ENCODE results near the gene B4GALT2. TPM values are rescaled to one million over a fixed set of nuclear protein-coding genes. Genes with fewer than 3 reads are reported as not detected.

B4GALT2 gene
- total RNA-seq, 1 donor from 2014 or later = 84.0 TPM

DNA sequence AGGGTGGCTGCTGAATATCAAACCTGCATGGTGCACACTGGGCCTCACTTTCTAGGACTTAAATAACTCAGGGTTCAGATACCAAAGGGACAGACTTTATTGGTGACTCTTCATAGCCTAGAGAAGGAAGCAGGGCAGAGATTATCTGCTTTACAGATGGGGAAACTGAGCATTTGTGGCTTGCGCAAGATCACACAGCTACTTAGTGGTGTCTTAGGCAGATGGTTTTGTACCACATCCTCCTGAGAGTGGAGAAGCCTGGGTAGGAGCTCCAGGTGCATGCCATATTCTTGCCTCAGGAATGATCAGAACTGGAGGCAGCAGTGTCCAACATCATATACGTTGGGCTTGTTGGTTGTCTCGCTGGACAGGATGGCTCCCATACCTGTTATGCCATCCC lies 16.0 kb upstream of the B4GALT2 start:
- DNase-seq (ENCODE audit: low read depth) (no peak), FAIRE-seq (peak; percentile 43)
- peaks cover 26% of the 10 kb centered on the region for H3K36me3 ChIP-seq (ENCODE audit: control insufficient read depth, insufficient read depth, low read length)
- H3K27me3 ChIP-seq (ENCODE audit: control insufficient read depth, insufficient read depth, low read length) = no peaks in the 10 kb centered on the region
- H3K4me3 ChIP-seq (ENCODE audit: low read depth, low read length) = no peak overlapping the region
- TF ChIP-seq, protein P1, sequence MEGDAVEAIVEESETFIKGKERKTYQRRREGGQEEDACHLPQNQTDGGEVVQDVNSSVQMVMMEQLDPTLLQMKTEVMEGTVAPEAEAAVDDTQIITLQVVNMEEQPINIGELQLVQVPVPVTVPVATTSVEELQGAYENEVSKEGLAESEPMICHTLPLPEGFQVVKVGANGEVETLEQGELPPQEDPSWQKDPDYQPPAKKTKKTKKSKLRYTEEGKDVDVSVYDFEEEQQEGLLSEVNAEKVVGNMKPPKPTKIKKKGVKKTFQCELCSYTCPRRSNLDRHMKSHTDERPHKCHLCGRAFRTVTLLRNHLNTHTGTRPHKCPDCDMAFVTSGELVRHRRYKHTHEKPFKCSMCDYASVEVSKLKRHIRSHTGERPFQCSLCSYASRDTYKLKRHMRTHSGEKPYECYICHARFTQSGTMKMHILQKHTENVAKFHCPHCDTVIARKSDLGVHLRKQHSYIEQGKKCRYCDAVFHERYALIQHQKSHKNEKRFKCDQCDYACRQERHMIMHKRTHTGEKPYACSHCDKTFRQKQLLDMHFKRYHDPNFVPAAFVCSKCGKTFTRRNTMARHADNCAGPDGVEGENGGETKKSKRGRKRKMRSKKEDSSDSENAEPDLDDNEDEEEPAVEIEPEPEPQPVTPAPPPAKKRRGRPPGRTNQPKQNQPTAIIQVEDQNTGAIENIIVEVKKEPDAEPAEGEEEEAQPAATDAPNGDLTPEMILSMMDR (IDR thresholded peaks at IDR 0.05; ENCODE audit: insufficient read depth, low read length, severe bottlenecking) = no peak

DNA sequence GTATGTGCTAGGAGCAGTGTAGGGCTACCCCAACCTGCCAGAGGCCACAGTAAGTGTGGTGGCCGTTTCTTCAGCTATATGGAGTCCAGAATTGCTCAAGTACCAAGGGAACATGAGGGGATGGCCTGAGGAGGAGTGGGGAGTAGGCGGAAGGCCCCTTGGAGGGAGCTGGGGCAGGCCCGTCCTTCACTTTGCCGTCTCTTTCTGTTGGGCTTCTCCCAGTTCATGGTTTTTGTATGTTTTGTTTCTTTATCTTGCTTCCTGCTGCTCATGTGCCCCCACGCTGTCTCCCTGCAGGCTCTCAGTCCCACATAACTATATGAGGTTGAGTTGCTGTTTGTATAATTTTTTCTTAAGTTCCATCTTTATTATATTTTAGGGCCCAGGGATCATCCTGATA lies 15.1 kb upstream of the B4GALT2 start:
- DNase-seq (ENCODE audit: low read depth) (no peak), FAIRE-seq (no peak)
- TF ChIP-seq, protein P1 (IDR thresholded peaks at IDR 0.05; ENCODE audit: insufficient read depth, low read length, severe bottlenecking) = no peak
- Histone ChIP-seq H3K4me3 (ENCODE audit: low read depth, low read length) (no peak overlapping the region), H3K27me3 (ENCODE audit: control insufficient read depth, insufficient read depth, low read length) (no peaks in the 10 kb centered on the region), H3K36me3 (ENCODE audit: control insufficient read depth, insufficient read depth, low read length) (peaks cover 22% of the 10 kb centered on the region)

DNA sequence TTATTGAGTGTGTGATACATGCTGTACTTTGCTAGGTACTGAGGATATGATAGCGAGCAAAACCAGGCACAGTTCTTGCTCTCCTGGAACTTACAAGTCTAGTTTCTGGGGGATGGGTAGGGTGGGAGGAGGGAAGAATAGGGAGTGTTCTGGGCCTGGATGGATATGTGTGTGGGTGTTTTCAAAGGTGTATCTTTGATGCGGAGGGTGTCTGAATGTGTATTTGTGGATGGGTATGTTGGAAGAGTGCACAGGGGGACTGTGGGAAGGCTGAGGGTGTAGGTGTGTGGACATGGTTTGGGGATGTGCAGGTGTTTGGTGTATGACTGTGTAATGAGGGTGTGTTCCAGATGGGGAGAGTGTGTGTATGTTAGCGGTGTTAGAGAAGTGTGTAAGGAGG lies 13.7 kb upstream of the B4GALT2 start:
- H3K36me3 ChIP-seq (ENCODE audit: control insufficient read depth, insufficient read depth, low read length) = peaks cover 20% of the 10 kb centered on the region
- DNase-seq (ENCODE audit: low read depth) (no peak), FAIRE-seq (peak; percentile 84)
- TF ChIP-seq, protein P1 (IDR thresholded peaks at IDR 0.05; ENCODE audit: insufficient read depth, low read length, severe bottlenecking) = no peak
- no peaks in the 10 kb centered on the region for H3K27me3 ChIP-seq (ENCODE audit: control insufficient read depth, insufficient read depth, low read length)
- H3K4me3 ChIP-seq (ENCODE audit: low read depth, low read length) = no peak overlapping the region

DNA sequence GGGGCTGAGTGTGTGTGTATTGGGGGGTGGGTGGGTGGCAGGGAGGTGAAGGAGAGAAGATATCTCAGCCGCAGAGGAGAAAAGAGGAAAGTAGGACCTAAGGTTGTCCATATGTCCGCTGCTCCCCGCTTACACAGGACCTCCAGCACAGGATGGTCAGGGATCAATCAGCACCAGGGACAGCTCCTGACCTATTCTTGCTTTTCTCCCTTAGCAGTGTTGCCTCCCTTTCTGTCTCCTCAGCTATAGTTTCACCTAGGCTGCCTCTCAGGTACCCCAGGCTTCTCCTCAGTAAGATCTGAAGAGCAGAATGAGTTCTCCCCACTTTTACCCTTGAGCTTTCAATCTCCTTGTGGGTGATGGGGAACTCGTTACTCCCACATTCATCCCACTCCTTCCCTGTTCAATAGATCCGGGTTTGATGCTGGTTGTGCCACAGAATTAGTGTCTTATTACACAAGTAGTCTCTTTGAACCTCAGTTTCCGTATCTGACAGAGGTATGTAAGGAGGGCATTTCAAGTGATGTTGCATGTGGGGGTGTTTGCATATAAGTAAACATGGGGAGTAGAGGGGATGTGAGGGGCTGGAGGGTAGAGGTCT lies 10.6 kb upstream of the B4GALT2 start:
- TF ChIP-seq, protein P1 (IDR thresholded peaks at IDR 0.05; ENCODE audit: insufficient read depth, low read length, severe bottlenecking) = no peak
- H3K36me3 ChIP-seq (ENCODE audit: control insufficient read depth, insufficient read depth, low read length) = peaks cover 21% of the 10 kb centered on the region
- DNase-seq (ENCODE audit: low read depth) (no peak), FAIRE-seq (peak; percentile 91)
- H3K27me3 ChIP-seq (ENCODE audit: control insufficient read depth, insufficient read depth, low read length) = no peaks in the 10 kb centered on the region
- H3K4me3 ChIP-seq (ENCODE audit: low read depth, low read length) = no peak overlapping the region

DNA sequence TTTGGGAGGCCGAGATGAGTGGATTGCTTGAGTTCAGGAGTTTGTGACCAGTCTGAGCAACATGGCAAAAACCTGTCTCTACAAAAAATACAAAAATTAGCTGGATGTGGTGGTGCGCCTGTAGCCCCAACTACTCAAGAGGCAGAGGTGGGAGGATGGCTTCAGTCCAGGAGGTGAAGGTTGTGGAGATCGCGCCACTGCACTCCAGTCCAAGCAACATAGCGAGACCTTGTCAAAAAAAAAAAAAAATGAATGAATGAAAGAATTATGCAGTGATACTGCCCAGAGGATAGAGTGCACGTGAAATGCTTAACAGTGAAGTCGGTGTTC lies 9.6 kb upstream of the B4GALT2 start:
- FAIRE-seq = no peak

More for the DNA sequence above, 9.6 kb upstream of the B4GALT2 start:
- H3K27me3 ChIP-seq (ENCODE audit: control insufficient read depth, insufficient read depth, low read length) = no peaks in the 10 kb centered on the region
- TF ChIP-seq, protein P1 (IDR thresholded peaks at IDR 0.05; ENCODE audit: insufficient read depth, low read length, severe bottlenecking) = no peak
- H3K4me3 ChIP-seq (ENCODE audit: low read depth, low read length) = no peak overlapping the region
- H3K36me3 ChIP-seq (ENCODE audit: control insufficient read depth, insufficient read depth, low read length) = peaks cover 20% of the 10 kb centered on the region
- no peak for DNase-seq (ENCODE audit: low read depth)
